GM21360 (cell line): ENCODE results near the gene DAPP1.
"Not testable (repeated sequence)": the region's sequence is repeated elsewhere in the genome, so short reads cannot be mapped to it uniquely, and the experiment has no call there.

Experiments
- ATAC-seq: cut with Tn5 transposase; IDR thresholded peaks from one replicate; pipeline ENCODE4 v1.9.1; 2021; ENCODE audit warnings: mild to moderate bottlenecking, moderate library complexity; ENCODE audit not compliant: unreplicated experiment

The DAPP1 gene, protein sequence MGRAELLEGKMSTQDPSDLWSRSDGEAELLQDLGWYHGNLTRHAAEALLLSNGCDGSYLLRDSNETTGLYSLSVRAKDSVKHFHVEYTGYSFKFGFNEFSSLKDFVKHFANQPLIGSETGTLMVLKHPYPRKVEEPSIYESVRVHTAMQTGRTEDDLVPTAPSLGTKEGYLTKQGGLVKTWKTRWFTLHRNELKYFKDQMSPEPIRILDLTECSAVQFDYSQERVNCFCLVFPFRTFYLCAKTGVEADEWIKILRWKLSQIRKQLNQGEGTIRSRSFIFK

DNA sequence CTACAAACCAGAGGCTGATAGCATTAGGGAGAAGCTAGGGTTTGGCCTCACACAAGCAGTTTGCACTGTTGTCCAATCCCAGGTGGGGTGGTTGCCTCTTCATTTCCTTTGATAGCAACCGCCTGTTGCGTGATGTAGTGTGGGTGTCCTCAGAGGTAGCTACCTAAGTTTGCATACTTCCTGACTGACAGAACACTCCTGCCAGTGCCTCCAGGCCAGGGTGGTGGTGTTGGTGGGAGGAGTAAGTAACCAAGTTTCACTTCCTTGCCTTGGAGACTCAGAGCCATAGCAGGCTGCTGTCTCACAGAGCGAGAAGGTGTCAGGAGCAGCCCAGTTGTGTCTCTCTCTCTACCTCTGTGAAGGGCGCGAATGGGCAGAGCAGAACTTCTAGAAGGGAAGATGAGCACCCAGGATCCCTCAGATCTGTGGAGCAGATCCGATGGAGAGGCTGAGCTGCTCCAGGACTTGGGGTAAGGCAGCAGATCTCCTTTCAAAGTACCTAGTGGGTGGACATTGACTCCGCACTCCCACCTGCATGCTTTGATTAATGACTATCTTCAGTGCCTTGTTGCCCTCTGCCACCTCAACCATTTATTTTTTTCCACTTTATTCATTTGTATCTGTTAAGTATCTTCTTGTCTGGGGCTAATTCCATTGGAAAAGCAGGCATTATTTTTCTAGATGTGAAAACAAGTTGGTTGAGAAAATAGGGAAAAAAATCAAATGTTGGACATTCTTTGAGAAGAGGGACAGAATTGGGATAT, at the start of gene DAPP1:
TSS of gene DAPP1 (plus strand) at position 283 of the 764 bp plus-strand sequence. CDS start at position 370, 87 bp downstream.
- ATAC-seq: peak; percentile 93

DNA sequence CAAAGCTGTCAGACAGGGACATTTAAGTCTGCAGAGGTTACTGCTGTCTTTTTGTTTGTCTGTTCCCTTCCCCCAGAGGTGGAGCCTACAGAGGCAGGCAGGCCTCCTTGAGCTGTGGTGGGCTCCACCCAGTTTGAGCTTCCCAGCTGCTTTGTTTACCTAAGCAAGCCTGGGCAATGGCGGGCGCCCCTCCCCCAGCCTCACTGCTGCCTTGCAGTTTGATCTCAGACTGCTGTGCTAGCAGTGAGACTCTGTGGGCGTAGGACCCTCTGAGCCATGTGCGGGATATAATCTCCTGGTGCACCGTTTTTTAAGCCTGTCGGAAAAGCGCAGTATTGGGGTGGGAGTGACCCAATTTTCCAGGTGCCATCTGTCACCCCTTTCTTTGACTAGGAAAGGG, 45.8 kb upstream of the DAPP1 start:
- ATAC-seq: not testable (repeated sequence)

DNA sequence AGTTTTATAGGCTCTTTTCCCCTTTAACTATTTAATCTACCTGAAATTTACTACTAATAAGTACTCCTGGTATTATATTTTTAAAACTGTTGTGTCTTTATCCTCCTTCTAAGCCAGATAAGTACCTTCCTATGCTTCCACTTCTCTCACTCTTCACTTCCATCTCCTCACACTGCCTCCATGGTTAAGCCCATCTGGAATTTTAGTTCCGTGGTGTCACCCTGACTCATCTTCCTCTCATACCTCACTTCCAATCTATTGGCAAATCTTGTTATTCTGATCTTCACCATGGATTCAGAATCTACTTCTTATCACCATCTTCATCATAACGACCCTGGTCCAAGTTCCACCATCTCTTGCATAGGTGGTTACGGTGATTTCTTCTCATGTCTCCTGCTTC, 32.7 kb upstream of the DAPP1 start:
- ATAC-seq: no peak

GRCh38 chr4:99784842-99785241, 31.8 kb upstream of the DAPP1 start:
- ATAC-seq: no peak

DNA sequence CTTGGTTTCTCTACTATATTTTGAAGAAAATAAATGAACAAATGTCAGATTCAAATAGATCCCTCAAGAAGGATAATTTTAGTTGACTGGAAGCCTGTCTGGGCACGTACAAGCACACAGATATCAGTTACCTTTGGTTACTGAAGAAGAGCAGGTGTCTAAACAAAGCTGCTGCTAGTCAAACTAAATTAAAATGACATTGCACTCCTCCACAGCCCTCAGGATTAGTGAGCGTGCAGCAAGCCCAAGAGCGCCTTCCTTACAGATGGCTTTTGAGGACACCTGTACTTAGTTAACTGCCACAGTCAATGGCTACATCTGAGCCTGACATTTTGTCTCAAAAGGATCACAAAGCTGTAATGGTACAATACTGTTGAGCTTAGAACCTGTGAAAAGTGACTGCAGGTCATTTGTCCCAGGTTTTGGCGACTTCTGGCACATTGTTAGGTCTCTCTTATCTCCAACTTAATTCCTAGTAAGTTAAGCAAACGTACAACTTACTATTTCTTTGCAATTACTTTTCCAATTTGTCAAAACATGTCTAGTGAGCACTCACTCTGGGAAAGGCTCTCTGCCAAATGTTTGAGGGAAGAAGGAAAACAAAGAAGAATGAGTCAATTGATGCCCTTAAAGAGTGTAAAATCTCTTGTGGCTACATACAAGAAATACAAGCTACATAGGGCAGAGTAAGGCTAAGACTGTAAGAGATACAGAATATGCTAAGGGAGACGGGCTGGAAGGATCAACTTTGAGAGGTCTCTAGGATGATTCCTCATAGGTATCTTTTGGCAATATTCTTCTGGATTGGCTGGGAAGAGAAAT, 25.6 kb upstream of the DAPP1 start:
- no peak for ATAC-seq

DNA sequence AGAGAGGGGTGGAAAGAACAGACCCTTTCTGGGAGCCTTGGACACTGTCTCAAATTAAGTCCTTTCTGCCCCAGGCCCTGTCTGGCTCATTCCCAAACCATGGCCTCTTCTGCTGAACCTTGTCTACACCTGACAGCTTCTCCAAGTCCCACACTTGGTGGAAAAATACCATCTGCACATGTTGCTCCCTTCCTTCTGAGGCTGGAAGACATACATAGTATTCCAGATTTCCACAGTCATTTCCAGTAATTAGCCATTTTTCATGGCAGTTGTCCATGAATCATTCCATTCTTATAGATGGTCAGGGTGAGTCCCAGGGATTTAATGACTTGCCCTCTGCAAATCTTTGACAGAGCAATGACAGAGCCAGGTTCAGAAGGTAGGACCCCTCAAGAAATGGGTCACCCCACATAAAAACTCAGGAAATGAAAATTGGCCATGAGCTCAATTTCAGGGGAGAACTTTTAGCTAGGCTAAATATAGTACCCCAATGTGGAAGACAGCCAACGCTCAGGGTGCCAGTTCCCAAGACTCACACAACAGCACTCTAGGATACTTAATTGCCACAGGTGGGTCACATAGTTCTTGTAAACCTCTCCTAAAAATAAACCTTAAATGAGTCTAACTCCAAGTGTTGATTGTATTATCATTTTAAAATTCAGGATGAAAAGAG, 16.2 kb upstream of the DAPP1 start:
- no peak for ATAC-seq

DNA sequence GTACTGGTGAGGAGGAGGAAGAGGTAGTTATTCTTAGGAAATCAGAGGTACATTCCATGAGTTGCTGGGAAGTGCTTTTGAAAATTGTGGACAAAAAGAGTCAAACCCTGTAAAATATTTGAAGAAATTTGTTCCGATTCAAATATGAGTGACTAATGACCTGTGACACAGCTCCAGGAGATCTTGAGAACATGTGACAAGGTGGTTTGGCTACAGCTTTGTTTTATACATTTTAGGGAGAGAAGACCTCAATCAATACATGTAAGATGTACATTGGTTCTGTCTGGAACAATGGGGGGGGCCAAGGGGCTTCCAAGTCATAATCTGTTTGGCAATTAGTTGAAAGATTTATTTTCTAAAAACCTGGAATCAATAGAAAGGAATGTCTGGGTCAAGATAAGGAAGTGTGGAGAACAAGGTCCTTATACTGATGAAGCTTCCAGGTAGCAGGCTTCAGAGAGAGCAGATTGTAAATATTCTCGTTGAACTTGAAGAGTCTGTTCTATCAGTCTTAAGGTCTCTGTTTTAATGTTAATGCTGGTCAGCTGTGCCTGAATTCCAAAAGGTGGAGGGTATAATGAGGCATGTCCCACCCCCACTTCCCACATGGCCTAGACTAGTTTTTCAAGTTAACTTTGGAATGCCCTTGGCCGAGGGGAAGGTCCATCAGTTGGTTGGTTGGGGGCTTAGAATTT, 15.5 kb upstream of the DAPP1 start:
- no peak for ATAC-seq

- ATAC-seq: no peak
Observed at GRCh38 chr4:99803566-99804101, 13.0 kb upstream of the DAPP1 start.

- no peak for ATAC-seq
Observed at GRCh38 chr4:99806545-99806944, 10.1 kb upstream of the DAPP1 start.

DNA sequence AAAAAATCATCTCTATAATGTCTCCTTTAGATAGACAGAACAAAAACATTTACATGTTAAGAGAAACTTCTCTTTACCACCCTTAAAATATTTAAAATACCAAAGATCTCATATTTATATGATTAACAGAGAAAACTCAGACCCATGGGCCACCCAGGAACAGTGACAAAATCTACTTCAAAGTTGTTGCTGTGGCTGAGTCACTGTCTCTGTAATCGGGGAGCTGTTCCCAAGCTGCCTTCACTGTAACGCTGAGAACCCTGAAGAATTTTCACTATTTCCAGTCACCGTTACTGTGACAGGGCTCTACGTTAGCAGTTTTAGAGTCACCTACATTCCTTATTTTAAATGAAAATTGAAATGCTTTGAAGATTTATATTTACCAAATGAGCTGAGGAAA, 9.0 kb upstream of the DAPP1 start:
- ATAC-seq: no peak

DNA sequence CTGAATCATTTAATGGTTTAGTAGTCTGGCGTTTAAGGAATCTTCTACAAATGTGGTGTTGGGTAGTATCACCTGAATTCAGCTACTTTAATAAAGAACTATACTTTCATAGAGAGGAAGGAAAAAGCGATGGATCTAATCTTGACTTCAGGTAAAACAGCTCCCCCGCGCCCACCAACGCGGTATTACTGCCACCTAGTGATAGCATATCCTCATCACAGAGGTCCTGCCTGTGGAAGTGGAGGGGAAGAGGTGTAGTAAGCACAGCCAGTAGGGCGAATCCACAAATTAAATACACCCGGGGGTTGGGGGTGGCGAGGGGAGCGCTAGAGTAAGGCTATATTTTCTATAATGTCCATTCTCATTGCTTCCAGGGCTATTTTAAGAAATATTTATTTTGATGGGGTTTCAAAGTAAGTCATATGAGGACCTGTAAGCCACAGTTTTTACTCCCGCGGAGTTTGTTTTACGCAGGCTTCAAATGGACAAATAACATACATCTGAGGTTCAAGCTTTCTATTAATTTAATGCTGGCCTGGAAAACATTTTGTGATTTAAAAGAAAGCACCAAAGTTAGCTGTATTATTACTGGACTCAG, 8.3 kb upstream of the DAPP1 start:
- peak; percentile 82 for ATAC-seq

DNA sequence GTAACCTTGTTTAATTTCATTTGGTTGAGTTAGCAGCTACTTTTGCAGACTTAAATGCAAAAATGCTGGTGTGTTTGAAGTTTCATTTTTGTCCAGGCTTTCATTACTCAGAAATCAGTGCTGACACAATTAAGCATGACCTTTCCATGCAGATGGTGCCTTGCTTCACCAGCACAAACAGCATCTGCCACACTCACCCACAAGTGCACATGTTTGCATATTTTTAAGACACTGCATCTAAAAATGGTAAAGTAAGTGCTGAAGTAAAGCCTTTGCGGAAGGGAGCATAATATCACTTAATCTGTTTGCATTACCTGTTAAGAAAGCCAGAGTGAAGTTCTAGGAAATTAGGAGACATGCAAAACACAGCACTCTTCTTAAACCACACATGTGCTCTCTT, 7.3 kb upstream of the DAPP1 start:
- ATAC-seq: no peak

DNA sequence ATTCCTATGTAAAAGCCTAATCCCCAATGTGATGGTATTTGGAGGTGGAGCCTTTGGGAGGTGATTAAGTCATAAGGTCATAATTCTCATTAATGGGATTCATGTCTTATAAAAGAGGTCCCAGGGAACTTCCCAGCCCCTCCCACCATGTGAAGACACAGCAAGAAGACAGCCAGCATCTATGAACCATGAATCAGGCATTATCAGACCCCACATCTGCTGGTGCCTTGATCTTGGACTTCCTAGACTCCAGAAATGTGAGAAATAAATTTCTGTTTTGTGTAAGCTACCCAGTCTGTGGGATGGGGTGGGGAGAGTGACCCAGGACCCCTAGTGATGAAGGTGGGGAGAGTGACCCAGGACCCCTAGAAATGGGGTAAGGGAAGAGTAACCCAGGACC, 6.1 kb upstream of the DAPP1 start:
- ATAC-seq: no peak

GRCh38 chr4:99811117-99811516, 5.5 kb upstream of the DAPP1 start:
- no peak for ATAC-seq

GRCh38 chr4:99811850-99812249, 4.8 kb upstream of the DAPP1 start:
- no peak for ATAC-seq

- ATAC-seq: no peak
Observed at GRCh38 chr4:99815597-99816011, 1.0 kb upstream of the DAPP1 start.

GRCh38 chr4:99817309-99817890, 773 bp downstream of the DAPP1 start:
- ATAC-seq: peak; percentile 16

GRCh38 chr4:99818661-99819060, 2.0 kb downstream of the DAPP1 start:
- ATAC-seq: no peak

DNA sequence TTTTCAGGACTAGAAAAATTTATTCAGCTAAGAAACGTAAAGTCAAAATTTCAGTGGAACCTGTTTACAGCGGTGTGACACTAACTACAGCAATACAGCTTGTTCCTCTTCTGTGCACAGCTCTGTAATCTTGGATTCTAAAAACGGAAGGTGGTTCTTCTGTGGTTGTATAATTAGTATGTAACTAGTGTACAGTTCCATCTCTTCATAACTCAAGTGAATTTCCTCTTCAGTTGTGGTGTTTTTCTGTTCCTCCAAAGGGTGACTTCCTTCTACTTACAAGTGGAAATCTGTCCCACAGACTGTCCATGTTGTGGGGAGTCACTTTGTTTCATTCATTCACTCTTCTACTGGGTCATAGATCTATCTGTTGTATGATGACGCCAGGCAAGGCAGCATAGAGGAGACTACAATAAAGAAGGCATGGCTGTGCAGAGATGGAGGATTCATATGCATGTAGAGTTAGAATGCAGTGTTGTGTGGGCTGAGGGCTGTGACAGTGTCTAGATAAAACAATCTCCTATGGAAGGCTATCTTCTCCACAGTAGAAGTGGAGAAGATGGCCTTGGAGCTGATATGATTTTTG, 5.4 kb downstream of the DAPP1 start:
- ATAC-seq: peak; percentile 59
